Progenitor cell of endocrine pancreas (in vitro differentiated cells): ENCODE measurements around the gene RBFOX2. TPM values are rescaled to one million over a fixed set of nuclear protein-coding genes. Genes with fewer than 3 reads are reported as not detected.
"Not testable (repeated sequence)": the region's sequence is repeated elsewhere in the genome, so short reads cannot be mapped to it uniquely, and the experiment has no call there.

Experiments
- DNase-seq: peaks from one replicate; pipeline ENCODE4 v3.0.0; 2021; ENCODE audit warnings: low spot score; ENCODE audit not compliant: unreplicated experiment
- H3K27ac Mint-ChIP-seq: 2 replicates; pipeline ENCODE4 v1.8.0; 2021; ENCODE audit warnings: mild to moderate bottlenecking, moderate library complexity, mixed read lengths
- H3K27me3 Mint-ChIP-seq: 2 replicates; pipeline ENCODE4 v1.8.0; 2021; ENCODE audit warnings: mixed read lengths
- H3K36me3 Mint-ChIP-seq: 2 replicates; pipeline ENCODE4 v1.8.0; 2022; ENCODE audit warnings: mixed read lengths; ENCODE audit not compliant: insufficient read depth
- H3K4me1 Mint-ChIP-seq: 2 replicates; pipeline ENCODE4 v1.8.0; 2021; ENCODE audit warnings: low read depth, mixed read lengths
- H3K4me3 Mint-ChIP-seq: 2 replicates; pipeline ENCODE4 v1.8.0; 2021; ENCODE audit warnings: low read depth, mild to moderate bottlenecking, moderate library complexity, mixed read lengths
- H3K9me3 Mint-ChIP-seq: 2 replicates; pipeline ENCODE4 v1.8.0; 2021; ENCODE audit warnings: low read depth, mixed read lengths
- CTCF ChIP-seq: fragments of 200-600 bp; sonication (generic); IDR thresholded peaks from one replicate; pipeline ENCODE4 v1.5.0; 2021; ENCODE audit warnings: antibody characterized with exemption, mild to moderate bottlenecking; ENCODE audit not compliant: unreplicated experiment
- total RNA-seq: library from RNA; stranded (reverse); gene quantifications from 2 replicates; pipeline ENCODE4 v1.2.1, GENCODE V29; 2021

RBFOX2 gene
- total RNA-seq, 1 donor from 2014 or later: 140 TPM

DNA sequence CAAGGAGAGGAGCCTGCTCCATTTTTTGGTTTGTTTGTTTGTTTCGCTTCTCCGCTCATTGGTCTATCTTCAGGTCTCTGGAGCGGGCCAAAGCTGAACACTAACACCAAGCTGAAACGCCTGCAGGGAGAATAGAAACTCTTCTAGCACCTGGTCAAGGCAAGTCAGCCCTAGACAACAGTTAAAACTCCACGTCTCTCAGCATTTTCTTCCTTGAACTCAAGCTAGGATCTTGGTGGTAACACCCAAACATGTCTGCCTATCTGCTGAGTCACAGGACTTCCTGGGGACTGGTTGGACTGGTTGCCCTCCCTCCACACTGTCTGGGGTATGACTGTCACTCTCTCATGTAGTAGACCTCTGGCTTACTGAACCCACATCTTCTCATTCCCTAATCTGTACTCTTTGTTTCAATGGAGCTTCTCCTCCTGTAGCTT is 23.9 kb upstream of the RBFOX2 start:
- no peak for TF ChIP-seq CTCF
- peaks cover 14% of the 10 kb centered on the region for H3K4me1 Mint-ChIP-seq
- no peaks in the 10 kb centered on the region for H3K36me3 Mint-ChIP-seq
- H3K9me3 Mint-ChIP-seq: no peaks in the 10 kb centered on the region
- H3K27me3 Mint-ChIP-seq: no peaks in the 10 kb centered on the region
- no peak overlapping the region for H3K4me3 Mint-ChIP-seq
- peak overlapping the region; percentile 66 for H3K27ac Mint-ChIP-seq
- no peak for DNase-seq

- no peak for TF ChIP-seq CTCF
- no peak overlapping the region for H3K27ac Mint-ChIP-seq
- no peak for DNase-seq
- H3K27me3 Mint-ChIP-seq: no peaks in the 10 kb centered on the region
- H3K9me3 Mint-ChIP-seq: no peaks in the 10 kb centered on the region
- H3K4me1 Mint-ChIP-seq: peaks cover 9% of the 10 kb centered on the region
- H3K36me3 Mint-ChIP-seq: no peaks in the 10 kb centered on the region
- no peak overlapping the region for H3K4me3 Mint-ChIP-seq
These were observed 21.0 kb upstream of the RBFOX2 start for GRCh38 chr22:36049678-36049997.

GRCh38 chr22:36048911-36049677 is 20.5 kb upstream of the RBFOX2 start:
- no peaks in the 10 kb centered on the region for H3K36me3 Mint-ChIP-seq

DNA sequence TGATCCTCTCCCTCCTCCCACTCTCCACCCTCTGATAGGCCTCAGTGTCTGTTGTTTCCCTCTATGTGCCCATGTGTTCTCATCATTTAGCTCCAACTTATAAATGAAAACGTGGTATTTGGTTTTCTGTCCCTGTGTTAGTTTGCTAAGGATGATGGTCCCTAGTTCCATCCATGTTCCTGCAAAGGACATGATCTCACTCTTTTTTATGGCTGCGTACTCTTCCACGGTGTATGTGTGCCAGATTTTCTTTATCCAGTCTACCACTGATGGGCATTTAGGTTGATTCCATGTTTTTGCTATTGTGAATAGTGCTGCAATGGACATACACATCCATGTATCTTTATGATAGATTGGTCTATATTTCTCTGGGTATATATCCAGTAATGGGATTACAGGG is 15.9 kb upstream of the RBFOX2 start:
- H3K4me1 Mint-ChIP-seq, H3K4me3 Mint-ChIP-seq, H3K27ac Mint-ChIP-seq, DNase-seq, H3K9me3 Mint-ChIP-seq, H3K27me3 Mint-ChIP-seq, H3K36me3 Mint-ChIP-seq: not testable (repeated sequence)

More at GRCh38 chr22:36048911-36049677, 20.5 kb upstream of the RBFOX2 start:
- Mint-ChIP-seq H3K27me3 (no peaks in the 10 kb centered on the region), H3K4me3 (no peak overlapping the region), H3K4me1 (peaks cover 8% of the 10 kb centered on the region), H3K27ac (no peak overlapping the region), H3K9me3 (no peaks in the 10 kb centered on the region)
- no peak for TF ChIP-seq CTCF
- DNase-seq: no peak

DNA sequence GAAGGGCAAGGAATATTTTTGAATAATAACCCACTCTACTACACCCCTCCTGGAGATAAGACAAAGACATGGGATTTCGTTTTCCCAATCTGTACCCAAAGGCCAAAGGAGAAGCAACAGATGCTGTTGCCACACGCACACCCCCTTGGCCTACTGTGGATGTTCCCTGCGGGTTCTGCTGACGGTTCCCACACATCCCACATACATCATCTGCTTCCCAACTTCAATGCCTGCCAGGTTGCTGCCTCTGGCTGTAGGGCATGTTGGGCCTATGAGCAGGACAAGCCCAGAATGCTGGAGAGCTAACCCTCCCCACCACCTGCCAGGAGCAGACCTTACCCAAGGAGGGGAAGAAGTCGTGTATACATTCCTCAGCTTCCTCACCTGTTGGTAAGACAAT is 13.6 kb upstream of the RBFOX2 start:
- Mint-ChIP-seq H3K4me3 (no peak overlapping the region), H3K27me3 (peaks cover 5% of the 10 kb centered on the region), H3K27ac (no peak overlapping the region), H3K36me3 (no peaks in the 10 kb centered on the region), H3K9me3 (no peaks in the 10 kb centered on the region), H3K4me1 (peaks cover 7% of the 10 kb centered on the region)
- no peak for DNase-seq
- TF ChIP-seq CTCF: no peak

GRCh38 chr22:36039125-36039524 is 10.5 kb upstream of the RBFOX2 start:
- Mint-ChIP-seq H3K4me3 (no peak overlapping the region), H3K36me3 (no peaks in the 10 kb centered on the region), H3K4me1 (peaks cover 29% of the 10 kb centered on the region), H3K27me3 (peaks cover 5% of the 10 kb centered on the region), H3K27ac (no peak overlapping the region), H3K9me3 (no peaks in the 10 kb centered on the region)
- TF ChIP-seq CTCF: no peak
- DNase-seq: no peak
